Urinary bladder (tissue), 4 donors: ENCODE data around the gene TRAF1. TPM values are rescaled to one million over a fixed set of nuclear protein-coding genes. Genes with fewer than 3 reads are reported as not detected.

Experiments
- DNase-seq: peaks from one replicate; pipeline ENCODE4 v3.0.0-alpha.2; 2015; ENCODE audit errors: extremely low spot score
- H3K27ac ChIP-seq: one replicate; pipeline ENCODE4 v1.5.1; 2013; ENCODE audit warnings: low read depth, mild to moderate bottlenecking, moderate library complexity
- H3K36me3 ChIP-seq: one replicate; pipeline ENCODE4 v1.6.1; 2013; ENCODE audit warnings: mild to moderate bottlenecking, moderate library complexity; ENCODE audit not compliant: insufficient read depth
- H3K4me1 ChIP-seq: one replicate; pipeline ENCODE4 v1.6.1; 2013; ENCODE audit warnings: mild to moderate bottlenecking, moderate library complexity; ENCODE audit not compliant: insufficient read depth
- H3K4me3 ChIP-seq: one replicate; pipeline ENCODE4 v1.5.1; 2013; ENCODE audit warnings: low read depth, low read length
- WGBS: extraction: QIAGEN DNeasy Blood & Tissue Kit; methylation state at CpG from one replicate; pipeline ENCODE4 v1.1.7; 2013; 5-methylcytosine and 5-hydroxymethylcytosine counted together
- polyA plus RNA-seq: library from polyadenylated mRNA; stranded (reverse); fragments of 200-250 nt; gene quantifications from one replicate; pipeline ENCODE4 v1.2.3, GENCODE V29; 2013
- total RNA-seq: library from RNA; depleted of rRNA; stranded (reverse); fragments of >200 nt; gene quantifications from one replicate; pipeline ENCODE4 v1.2.3, GENCODE V29; 2014
- donor health status: healthy with polysubstance abuse.
- donor health status: healthy.

TRAF1 gene
- total and polyA plus RNA-seq, 2 donors: 4.5 to 5.3 TPM

DNA sequence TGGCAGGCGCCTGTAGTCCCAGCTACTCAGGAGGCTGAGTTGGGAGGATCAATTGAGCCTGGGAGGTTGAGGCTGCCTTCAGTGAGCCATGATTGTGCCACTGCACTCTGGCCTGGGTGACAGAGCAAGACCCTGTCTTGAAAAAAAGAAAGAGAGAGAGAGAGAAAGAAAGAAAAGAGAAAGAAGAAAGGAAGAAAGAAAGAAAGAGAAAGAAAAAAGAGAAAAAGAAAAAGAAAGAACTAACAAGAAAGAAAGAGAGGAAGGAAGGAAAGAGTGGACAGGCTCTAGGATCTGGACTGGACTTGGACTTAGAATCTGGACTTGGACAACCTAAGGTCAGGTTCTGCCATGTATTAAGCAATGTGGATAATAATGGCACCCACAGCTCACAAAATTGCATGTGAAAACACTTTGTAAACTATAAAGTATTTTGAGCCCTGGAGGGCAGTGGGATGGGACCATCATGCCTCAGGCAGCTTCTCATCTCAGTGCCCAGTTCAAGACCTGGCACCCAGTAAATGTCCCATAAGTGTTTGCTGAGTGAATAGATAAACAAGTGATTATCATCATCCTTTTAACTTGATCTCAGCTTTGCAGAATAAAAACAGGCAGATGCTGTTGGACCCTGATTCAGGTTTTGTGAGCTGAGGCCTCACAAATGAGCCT lies 36.9 kb downstream of the TRAF1 start:
- Histone ChIP-seq H3K36me3 (no peaks in the 10 kb centered on the region), H3K27ac (peak overlapping the region; percentile 13), H3K4me3 (no peak overlapping the region), H3K4me1 (no peaks in the 10 kb centered on the region)
- 99% methylated on average over 1 of the region's 1 CpG for WGBS
- no peak for DNase-seq

- Histone ChIP-seq H3K27ac (no peak overlapping the region), H3K4me3 (no peak overlapping the region), H3K4me1 (no peaks in the 10 kb centered on the region), H3K36me3 (no peaks in the 10 kb centered on the region)
- DNase-seq: no peak
Measured at GRCh38 chr9:120888626-120889025, 38.0 kb downstream of the TRAF1 start.

DNA sequence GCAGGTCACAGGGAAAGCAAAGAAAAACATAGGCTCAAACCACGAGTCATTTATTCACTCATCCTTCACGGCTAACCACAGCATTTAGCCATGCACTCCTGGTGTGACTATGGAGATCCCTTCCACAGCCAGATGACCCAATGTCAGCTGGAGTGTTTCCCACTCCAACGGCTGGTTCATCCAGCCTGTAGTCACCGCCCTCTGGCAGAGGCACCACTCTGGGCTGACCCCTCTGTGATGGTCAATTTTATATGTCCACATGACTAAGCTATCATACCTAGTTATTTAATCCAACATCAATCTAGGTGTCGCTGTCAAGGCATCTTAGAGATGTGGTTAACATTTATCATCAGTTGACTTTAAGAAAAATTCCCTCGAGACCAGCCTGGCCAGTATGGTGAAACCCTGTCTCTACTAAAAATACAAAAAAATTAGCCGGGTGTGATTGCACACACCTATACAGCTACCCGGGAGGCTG lies 40.1 kb downstream of the TRAF1 start:
- no peak overlapping the region for H3K27ac ChIP-seq
- no peak overlapping the region for H3K4me3 ChIP-seq
- DNase-seq: no peak
- 58% methylated on average over 8 of the region's 8 CpGs for WGBS
- no peaks in the 10 kb centered on the region for H3K4me1 ChIP-seq
- no peaks in the 10 kb centered on the region for H3K36me3 ChIP-seq

DNA sequence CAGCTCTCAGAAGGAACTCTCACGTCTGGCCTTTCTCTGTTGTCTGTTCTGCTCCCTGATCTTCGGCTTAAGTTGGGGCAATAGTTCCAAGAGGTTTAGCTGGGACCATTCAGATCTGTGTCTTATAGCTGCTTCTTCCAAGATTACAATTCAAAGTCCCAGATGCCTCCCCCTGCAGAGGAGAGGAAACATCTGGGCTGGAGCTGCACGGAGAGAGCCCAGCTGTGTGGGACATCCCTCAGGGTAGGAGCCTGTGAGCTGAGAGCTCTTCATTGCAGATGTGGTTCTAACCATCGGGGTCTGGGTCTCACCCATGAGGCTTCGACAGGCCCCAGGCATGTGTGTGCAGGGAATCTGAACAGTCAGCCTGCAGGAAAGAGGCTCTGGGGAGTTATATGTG lies 40.6 kb downstream of the TRAF1 start:
- Histone ChIP-seq H3K27ac (no peak overlapping the region), H3K36me3 (no peaks in the 10 kb centered on the region), H3K4me3 (no peak overlapping the region), H3K4me1 (no peaks in the 10 kb centered on the region)
- no peak for DNase-seq
- 29% methylated on average over 5 of the region's 5 CpGs for WGBS

- H3K27ac ChIP-seq: no peak overlapping the region
- H3K4me1 ChIP-seq: no peaks in the 10 kb centered on the region
Measured at GRCh38 chr9:120885457-120885856, 41.1 kb downstream of the TRAF1 start.

DNA sequence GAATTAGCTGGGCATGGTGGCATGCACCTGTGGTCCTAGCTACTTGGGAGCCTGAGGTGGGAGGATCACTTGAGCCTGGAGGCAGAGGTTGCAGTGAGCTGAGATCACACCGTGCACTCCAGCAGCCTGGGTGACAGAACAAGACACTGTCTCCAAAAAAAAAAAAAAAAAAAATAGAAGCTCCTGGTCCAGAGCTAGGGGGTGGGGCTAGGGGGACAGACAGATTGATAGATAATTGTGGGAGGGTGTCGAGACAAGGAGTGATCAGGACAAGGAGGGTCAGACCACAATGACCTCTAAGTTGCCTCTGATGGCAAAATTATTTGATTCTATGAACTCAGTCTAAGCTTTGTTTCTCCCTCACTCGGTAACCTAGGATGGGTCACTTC lies 43.0 kb downstream of the TRAF1 start:
- no peak for DNase-seq
- H3K36me3 ChIP-seq: no peaks in the 10 kb centered on the region
- H3K4me3 ChIP-seq: no peak overlapping the region
- H3K4me1 ChIP-seq: no peaks in the 10 kb centered on the region
- 85% methylated on average over 3 of the region's 3 CpGs for WGBS
- H3K27ac ChIP-seq: no peak overlapping the region

More at GRCh38 chr9:120885457-120885856, 41.1 kb downstream of the TRAF1 start:
- H3K36me3 ChIP-seq: no peaks in the 10 kb centered on the region
- DNase-seq: no peak
- WGBS: 32% methylated on average over 3 of the region's 3 CpGs
- H3K4me3 ChIP-seq: no peak overlapping the region

DNA sequence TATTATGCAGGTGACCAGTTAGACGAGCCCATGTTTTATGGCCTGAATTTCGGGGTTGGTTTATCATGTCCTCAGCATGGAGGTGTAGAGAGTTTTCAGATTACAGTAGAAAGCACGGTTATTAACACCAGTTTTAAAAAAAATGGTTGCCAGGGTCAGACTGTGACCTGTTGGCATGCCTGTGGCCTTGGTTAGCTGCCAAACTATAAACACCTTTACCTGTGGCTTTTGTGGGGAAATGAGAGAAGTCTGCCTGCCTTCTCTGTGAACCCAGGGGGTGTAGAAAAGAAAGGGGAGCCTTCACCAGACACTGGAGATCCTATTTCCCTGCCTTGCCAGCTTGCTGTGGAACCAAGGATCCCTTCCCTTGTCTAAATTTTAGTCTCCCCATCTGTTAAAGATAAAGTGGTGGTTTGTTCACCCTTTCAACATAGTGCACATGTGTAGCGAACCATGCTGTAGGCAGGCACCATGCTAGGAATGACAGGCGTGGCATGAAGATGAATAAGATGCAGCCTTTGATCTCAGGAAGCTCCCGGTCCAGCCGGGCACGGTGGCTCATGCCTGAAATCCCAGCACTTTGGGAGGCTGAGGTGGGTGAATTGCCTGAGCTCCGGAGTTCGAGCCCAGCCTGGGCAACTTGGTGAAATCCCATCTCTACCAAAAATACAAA lies 43.5 kb downstream of the TRAF1 start:
- no peak overlapping the region for H3K27ac ChIP-seq
- WGBS: 87% methylated on average over 10 of the region's 10 CpGs

DNA sequence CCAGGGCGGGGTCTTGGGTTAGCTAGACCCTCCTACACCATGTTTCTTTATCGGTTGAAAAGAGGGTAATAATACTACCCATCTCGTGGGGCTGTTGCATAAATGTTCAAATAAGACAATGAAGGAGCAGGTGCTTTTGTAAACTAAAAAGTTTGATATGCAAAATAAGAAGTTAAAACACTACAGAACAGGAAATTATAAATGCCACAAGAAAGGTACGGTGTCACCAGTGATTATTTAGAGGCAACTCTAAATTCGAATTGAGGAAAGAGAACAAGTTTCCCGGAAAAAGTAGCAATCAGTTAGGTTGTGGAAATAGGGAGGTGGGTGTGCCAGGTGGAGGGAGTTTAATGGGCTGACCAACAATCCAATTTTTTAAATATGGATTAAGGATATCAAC lies 47.1 kb downstream of the TRAF1 start:
- no peak overlapping the region for H3K27ac ChIP-seq

More for the DNA sequence above, 43.5 kb downstream of the TRAF1 start:
- Histone ChIP-seq H3K4me3 (no peak overlapping the region), H3K36me3 (no peaks in the 10 kb centered on the region), H3K4me1 (no peaks in the 10 kb centered on the region)
- DNase-seq: no peak

DNA sequence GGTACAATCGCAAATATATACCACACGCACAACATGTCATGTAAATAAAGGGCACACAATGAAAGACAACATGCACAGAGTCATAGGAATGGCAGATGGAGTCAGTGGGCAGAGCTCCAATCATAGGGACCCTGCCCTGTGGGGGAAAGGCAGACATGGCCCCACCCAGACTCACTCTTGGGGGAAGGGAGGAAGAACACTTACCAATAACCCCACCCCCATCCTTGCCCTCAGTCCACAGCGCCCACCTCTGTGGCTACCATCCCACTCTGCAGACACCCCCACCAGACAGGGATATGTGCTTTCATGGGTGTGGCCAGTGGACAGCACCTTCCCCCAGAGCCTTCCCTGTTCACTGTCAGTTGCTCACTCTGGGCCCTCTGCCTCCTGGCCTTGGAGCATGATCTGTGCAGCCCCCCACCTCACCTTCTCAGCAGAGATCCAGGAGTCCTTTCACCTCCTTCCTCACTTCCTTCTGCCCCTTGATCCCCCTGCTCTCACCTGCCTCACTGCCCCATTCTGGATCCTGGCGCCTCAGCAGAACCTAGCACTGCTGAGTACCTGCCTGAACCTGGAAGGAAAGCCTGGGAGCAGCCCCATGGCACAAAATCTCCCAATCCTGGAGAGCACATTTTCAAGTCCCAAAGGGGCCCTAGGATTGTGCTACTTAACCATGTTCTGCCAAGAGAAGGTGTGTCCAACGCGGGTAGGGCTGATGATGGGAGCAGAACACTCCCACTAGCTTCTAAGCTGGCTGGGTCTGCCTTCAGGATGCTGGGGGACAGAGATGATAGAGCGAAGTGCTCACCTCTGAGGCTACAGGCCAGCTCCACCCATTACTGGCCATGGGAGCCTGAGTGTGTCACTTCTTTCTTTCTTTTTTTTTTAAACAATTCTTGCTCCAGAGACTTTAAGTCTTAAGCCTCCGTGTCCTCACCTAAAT lies 48.1 kb downstream of the TRAF1 start:
- WGBS: 88% methylated on average over 8 of the region's 8 CpGs
- no peak for DNase-seq
- Histone ChIP-seq H3K4me3 (no peak overlapping the region), H3K4me1 (no peaks in the 10 kb centered on the region), H3K27ac (no peak overlapping the region), H3K36me3 (no peaks in the 10 kb centered on the region)

More for the DNA sequence above, 47.1 kb downstream of the TRAF1 start:
- Histone ChIP-seq H3K4me1 (no peaks in the 10 kb centered on the region), H3K36me3 (no peaks in the 10 kb centered on the region), H3K4me3 (no peak overlapping the region)
- WGBS: 82% methylated on average over 6 of the region's 6 CpGs
- no peak for DNase-seq

DNA sequence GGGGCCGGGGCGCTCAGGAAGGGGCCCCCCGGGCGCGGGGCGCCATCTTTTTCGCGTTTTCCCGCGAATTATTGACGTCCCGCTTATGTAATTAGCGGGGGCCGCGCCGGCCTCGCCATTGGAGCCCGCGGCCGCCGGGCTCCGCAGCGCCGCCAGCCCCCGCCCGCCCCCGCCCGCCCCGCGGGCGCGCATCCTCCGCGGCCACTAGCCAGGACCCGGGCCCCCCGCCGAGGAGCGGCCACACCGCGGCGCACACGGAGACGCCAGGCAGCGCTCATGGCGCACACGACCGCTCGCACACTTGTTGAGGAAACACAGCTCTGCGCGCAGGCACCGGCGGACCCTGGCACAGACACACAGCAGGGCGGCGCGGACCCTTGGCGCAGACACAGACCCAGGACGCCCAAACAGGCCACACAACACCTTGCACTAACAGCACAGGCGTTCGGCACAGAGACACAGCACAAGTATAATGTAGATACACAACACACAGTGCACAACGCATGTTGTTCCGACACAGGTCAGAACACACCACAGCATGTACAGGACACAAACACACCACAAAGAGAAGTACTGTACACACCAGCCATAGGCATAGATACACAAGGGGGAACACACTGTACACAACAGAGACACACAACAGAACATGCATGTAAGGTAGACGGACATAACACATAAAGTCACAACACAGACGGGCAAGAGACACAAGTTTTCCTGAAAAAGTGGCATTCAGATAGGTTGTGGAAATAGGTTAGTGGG lies 49.1 kb downstream of the TRAF1 start:
- Histone ChIP-seq H3K4me3 (peak overlapping the region; percentile 81), H3K4me1 (no peaks in the 10 kb centered on the region), H3K27ac (peak overlapping the region; percentile 72), H3K36me3 (no peaks in the 10 kb centered on the region)
- whole genome bisulfite sequencing: 3% methylated on average over 63 of the region's 63 CpGs
- no peak for DNase-seq

- Histone ChIP-seq H3K27ac (peak within 1 kb of the TSS; percentile 95), H3K4me1 (no peaks in the 10 kb centered on the region), H3K4me3 (peak within 1 kb of the TSS; percentile 81), H3K36me3 (no peaks in the 10 kb centered on the region)
- DNase-seq: no peak
- under 1% methylated on average over 42 of the region's 45 CpGs for WGBS
Measured at GRCh38 chr9:120876842-120877240, 49.8 kb downstream of the TRAF1 start, which contains the start of gene PHF19. TSS of gene PHF19 (minus strand) at chr9:120877188. CDS start at chr9:120874741, 2,447 bp downstream.

- Histone ChIP-seq H3K27ac (peak overlapping the region; percentile 95), H3K4me1 (no peaks in the 10 kb centered on the region), H3K36me3 (no peaks in the 10 kb centered on the region), H3K4me3 (peak overlapping the region; percentile 81)
- 2% methylated on average over 65 of the region's 65 CpGs for WGBS
- no peak for DNase-seq
Measured at GRCh38 chr9:120875954-120876841, 50.4 kb downstream of the TRAF1 start.
